Measurements from ENCODE around the gene NLN. TPM values are rescaled to one million over a fixed set of nuclear protein-coding genes. Genes with fewer than 3 reads are reported as not detected.
"Not testable (repeated sequence)": the region's sequence is repeated elsewhere in the genome, so short reads cannot be mapped to it uniquely, and the experiment has no call there.

The NLN gene
- total and polyA plus RNA-seq, 12 donors, result 0.77 to 14.1 (median 6.9) TPM

DNA sequence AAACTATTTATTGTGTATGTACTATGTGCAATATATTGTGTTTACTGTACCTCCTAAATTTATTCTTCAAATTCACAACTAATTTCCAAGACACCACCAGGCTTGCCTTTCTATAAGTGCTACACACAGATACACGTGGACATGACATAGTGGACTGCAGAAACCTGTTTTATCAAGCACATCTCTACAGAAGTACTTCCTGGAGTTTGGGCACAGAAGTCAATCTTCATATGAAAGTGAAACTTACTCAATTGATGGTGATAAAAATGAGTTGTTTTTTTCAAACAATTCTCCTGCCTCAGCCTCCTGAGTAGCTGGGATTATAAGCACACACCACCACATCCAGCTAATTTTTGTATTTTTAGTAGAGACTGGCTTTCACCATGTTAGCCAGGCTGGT, 57.6 kb downstream of the NLN start:
- intact Hi-C loops (cut with DNase I), result no loop called here
- no peak for DNase-seq
- H3K4me1 ChIP-seq (replicated peaks in 1 of 2), result no peaks in the 10 kb centered on the region
- no peaks in the 10 kb centered on the region for H3K9me3 ChIP-seq (replicated peaks in 1 of 3)
- no peak overlapping the region for H3K4me3 ChIP-seq
- TF ChIP-seq, protein P1, sequence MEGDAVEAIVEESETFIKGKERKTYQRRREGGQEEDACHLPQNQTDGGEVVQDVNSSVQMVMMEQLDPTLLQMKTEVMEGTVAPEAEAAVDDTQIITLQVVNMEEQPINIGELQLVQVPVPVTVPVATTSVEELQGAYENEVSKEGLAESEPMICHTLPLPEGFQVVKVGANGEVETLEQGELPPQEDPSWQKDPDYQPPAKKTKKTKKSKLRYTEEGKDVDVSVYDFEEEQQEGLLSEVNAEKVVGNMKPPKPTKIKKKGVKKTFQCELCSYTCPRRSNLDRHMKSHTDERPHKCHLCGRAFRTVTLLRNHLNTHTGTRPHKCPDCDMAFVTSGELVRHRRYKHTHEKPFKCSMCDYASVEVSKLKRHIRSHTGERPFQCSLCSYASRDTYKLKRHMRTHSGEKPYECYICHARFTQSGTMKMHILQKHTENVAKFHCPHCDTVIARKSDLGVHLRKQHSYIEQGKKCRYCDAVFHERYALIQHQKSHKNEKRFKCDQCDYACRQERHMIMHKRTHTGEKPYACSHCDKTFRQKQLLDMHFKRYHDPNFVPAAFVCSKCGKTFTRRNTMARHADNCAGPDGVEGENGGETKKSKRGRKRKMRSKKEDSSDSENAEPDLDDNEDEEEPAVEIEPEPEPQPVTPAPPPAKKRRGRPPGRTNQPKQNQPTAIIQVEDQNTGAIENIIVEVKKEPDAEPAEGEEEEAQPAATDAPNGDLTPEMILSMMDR (IDR thresholded peaks at IDR 0.05), result no peak
- TF ChIP-seq POLR2A (IDR thresholded peaks at IDR 0.05), result no peak
- no peak overlapping the region for H3K27ac ChIP-seq
- H3K36me3 ChIP-seq (replicated peaks in 1 of 2), result no peaks in the 10 kb centered on the region
- 55 to 85% (median 69%) methylated on average over 1 of the region's 1 CpG for WGBS, 4 donors
- no peaks in the 10 kb centered on the region for H3K27me3 ChIP-seq

DNA sequence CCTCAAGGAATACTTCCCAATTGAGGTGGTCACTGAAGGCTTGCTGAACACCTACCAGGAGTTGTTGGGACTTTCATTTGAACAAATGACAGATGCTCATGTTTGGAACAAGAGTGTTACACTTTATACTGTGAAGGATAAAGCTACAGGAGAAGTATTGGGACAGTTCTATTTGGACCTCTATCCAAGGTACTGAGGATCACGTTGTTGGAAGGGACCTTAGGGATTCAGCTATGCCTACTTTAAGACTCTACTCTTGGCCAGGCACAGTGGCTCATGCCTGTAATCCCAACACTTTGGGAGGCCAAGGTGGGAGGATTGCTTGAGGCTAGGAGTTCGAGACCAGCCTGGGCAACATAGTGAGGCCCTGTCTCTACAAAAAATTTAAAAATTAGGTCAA, 66.3 kb downstream of the NLN start:
- H3K9me3 ChIP-seq (replicated peaks in 1 of 3); intact Hi-C loops (cut with DNase I); H3K36me3 ChIP-seq (replicated peaks in 1 of 2); H3K27ac ChIP-seq; H3K27me3 ChIP-seq; DNase-seq; H3K4me3 ChIP-seq; H3K4me1 ChIP-seq (replicated peaks in 1 of 2): not testable (repeated sequence)
- 85 to 95% (median 92%) methylated on average over 2 of the region's 2 CpGs for WGBS, 4 donors

DNA sequence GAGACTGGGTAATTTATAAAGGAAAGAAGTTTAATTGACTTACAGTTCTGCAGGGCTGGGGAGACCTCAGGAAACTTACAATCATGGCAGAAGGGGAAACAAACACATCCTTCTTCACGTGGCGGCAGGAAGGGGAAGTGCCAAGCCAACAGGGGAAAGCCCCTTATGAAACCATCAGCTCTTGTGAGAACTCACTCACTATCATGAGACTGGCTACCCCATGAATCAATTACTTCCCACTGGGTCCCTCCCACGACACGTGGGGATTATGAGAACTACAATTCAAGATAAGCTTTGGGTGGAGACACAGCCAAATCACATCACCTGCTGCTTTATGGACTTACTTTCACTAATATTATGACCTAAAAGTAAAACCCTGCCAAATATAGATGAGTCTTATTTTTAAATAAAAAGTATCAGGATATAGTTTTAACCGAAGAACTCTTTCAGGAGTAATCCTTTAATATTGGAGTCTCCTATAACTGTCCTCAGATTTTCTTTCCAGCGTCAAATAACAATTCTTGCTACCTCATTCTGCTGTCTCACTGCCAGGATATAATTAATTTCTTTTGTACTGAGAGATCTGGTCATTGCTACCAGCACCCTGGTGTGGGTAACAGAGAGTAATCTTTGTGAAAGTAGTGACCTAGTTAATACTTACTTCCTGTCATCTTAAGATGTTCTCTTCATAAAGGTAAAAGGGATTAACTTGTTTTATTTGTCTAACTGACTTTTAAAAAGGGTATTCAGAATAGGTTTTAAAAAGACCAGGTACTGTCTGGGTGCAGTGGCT, 68.6 kb downstream of the NLN start:
- H3K36me3 ChIP-seq (replicated peaks in 1 of 2), result no peaks in the 10 kb centered on the region
- intact Hi-C loops (cut with DNase I), result no loop called here
- TF ChIP-seq, protein P1 (IDR thresholded peaks at IDR 0.05), result no peak
- no peak for TF ChIP-seq POLR2A (IDR thresholded peaks at IDR 0.05)

DNA sequence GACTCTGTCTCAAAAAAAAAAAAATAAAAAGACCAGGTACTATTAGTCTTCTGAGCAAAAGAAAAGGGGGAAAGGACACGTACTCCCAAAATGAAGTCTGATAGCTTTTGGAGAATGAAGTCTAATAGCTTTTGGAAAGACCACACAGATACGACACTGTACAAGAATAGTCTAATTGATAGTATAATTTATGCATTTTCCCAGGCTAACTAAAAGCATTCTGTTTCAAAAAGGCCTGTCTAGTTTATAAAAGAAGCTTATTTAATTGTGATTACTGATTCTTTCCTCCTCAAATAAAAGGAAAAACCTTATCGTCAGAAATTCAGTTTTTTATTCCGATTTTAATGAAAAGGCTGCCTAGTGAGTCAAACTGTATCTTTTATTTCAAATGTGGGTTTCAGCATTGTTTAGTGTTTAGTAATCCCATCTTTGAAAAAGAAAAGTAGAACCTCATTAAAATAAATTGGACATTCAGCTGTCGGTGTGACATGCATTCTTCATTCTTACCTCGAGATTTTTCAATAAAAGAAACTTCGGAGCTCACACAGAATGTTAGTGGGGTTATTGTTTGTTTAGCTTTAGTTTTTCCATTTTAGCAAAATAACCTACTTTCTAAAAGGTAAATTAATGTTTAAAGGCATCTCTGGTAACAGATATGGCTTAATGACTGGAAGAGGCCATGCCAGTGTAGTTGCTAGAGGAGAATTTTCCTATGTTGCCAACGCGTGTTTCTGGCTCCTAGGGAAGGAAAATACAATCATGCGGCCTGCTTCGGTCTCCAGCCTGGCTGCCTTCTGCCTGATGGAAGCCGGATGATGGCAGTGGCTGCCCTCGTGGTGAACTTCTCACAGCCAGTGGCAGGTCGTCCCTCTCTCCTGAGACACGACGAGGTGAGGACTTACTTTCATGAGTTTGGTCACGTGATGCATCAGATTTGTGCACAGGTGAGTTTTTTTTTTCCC, 70.0 kb downstream of the NLN start:
- Histone ChIP-seq H3K27me3 (no peaks in the 10 kb centered on the region), H3K27ac (no peak overlapping the region), H3K4me3 (no peak overlapping the region), H3K4me1 (replicated peaks in 1 of 2) (no peaks in the 10 kb centered on the region), H3K36me3 (replicated peaks in 1 of 2) (no peaks in the 10 kb centered on the region), H3K9me3 (replicated peaks in 1 of 3) (no peaks in the 10 kb centered on the region)
- DNase-seq, result no peak
- TF ChIP-seq, protein P1 (IDR thresholded peaks at IDR 0.05), result no peak
- TF ChIP-seq POLR2A (IDR thresholded peaks at IDR 0.05), result no peak
- intact Hi-C loops (cut with DNase I), result no loop called here
- WGBS, 4 donors, result 86 to 91% (median 89%) methylated on average over 17 of the region's 17 CpGs

More for the DNA sequence above, 68.6 kb downstream of the NLN start:
- Histone ChIP-seq H3K27ac (no peak overlapping the region), H3K4me1 (replicated peaks in 1 of 2) (no peaks in the 10 kb centered on the region), H3K9me3 (replicated peaks in 1 of 3) (no peaks in the 10 kb centered on the region), H3K4me3 (no peak overlapping the region), H3K27me3 (no peaks in the 10 kb centered on the region)
- 75 to 82% (median 78%) methylated on average over 6 of the region's 6 CpGs for WGBS, 4 donors
- no peak for DNase-seq

All from adrenal gland (tissue), 12 donors.